Stomach (tissue), 9 donors: Measurements from ENCODE around the gene PNMA6E. TPM values are rescaled to one million over a fixed set of nuclear protein-coding genes. Genes with fewer than 3 reads are reported as not detected.

Experiments used
- DNase-seq, 2 donors: peaks; one replicate each; pipeline versions ENCODE4 v3.0.0 to v3.0.0-alpha.2; 2013 to 2019
- H3K27ac ChIP-seq, 5 donors: fragments of 200-600 bp in 4 of 5; sonication (generic) in 4 of 5; one replicate each; pipeline ENCODE4 v1.5.1; 2013 to 2019; ENCODE audit warnings: mild to moderate bottlenecking in 1 of 5, moderate library complexity in 1 of 5
- H3K27me3 ChIP-seq, 3 donors: fragments of 200-600 bp; sonication (generic); one replicate each; pipeline ENCODE4 v1.5.1; 2017 to 2019; ENCODE audit warnings: mixed run types in 1 of 3
- H3K36me3 ChIP-seq, 4 donors: fragments of 200-600 bp; sonication (generic); 1 replicate in 3 of 4; 2 replicates in 1 of 4; pipeline ENCODE4 v1.5.1; 2016 to 2019
- H3K4me1 ChIP-seq, 4 donors: fragments of 200-600 bp; sonication (generic); one replicate each; pipeline ENCODE4 v1.5.1; 2016 to 2019
- H3K4me3 ChIP-seq, 4 donors: fragments of 200-600 bp; sonication (generic) in 3 of 4; one replicate each; pipeline ENCODE4 v1.5.1; 2016 to 2019; ENCODE audit warnings: mild to moderate bottlenecking in 1 of 4
- H3K9me3 ChIP-seq, 4 donors: fragments of 200-600 bp; sonication (generic); one replicate each; pipeline ENCODE4 v1.5.1; 2016 to 2019
- CTCF ChIP-seq, 7 experiments: fragments of 450-650 bp in 4 of 7; fragments of 200-600 bp in 3 of 7; sonication (generic) in 3 of 7; IDR thresholded peaks; one replicate each; pipeline ENCODE4 v1.5.1; 2016 to 2019; ENCODE audit warnings: antibody characterized with exemption in 7 of 7, control low read depth in 2 of 7, mild to moderate bottlenecking in 1 of 7
- EP300 ChIP-seq: sonication (generic); formaldehyde crosslinking; IDR thresholded peaks from one replicate; pipeline ENCODE4 v1.6.1; 2017; ENCODE audit warnings: antibody characterized with exemption
- POLR2A ChIP-seq, 4 donors: fragments of 450-650 bp; IDR thresholded peaks; one replicate each; pipeline ENCODE4 v1.6.1; 2016; ENCODE audit warnings: antibody characterized with exemption in 4 of 4, control low read depth in 2 of 4, mild to moderate bottlenecking in 1 of 4, moderate library complexity in 1 of 4
- POLR2AphosphoS5 ChIP-seq, 3 donors: sonication (generic); formaldehyde crosslinking; IDR thresholded peaks; one replicate each; pipeline ENCODE4 v1.6.1; 2016; ENCODE audit warnings: antibody characterized with exemption in 3 of 3
- WGBS, 5 donors: extraction: QIAGEN DNeasy Blood & Tissue Kit in 3 of 5; methylation state at CpG; one replicate each; pipeline versions ENCODE4 v1.1.5 to v1.1.7; 2013 to 2018; 5-methylcytosine and 5-hydroxymethylcytosine counted together
- intact Hi-C: fragments of 100-400 bp; cut with DNase I; formaldehyde crosslinking; loops from one replicate; pipeline ENCODE4 v1.15.1; 2023; ENCODE audit warnings: low total_unique reads
- polyA plus RNA-seq, 3 donors: library from polyadenylated mRNA; stranded (reverse); fragments of 200-250 nt; gene quantifications; one replicate each; pipeline ENCODE4 v1.2.3, GENCODE V29; 2013
- total RNA-seq, 5 donors: library from RNA; depleted of rRNA; stranded (reverse); fragments of >200 nt; gene quantifications; one replicate each; pipeline versions ENCODE4 v1.1.0 to v1.2.3, GENCODE V29; 2014 to 2016
- donor health status: healthy with polysubstance abuse.
- donor health status: Bipolar disorder and iron deficiency.
- donor health status: healthy.

The PNMA6E gene
- total and polyA plus RNA-seq, 8 donors: not detected

GRCh38 chrX:153408871-153409351 lies 7.8 kb upstream of the PNMA6E start:
- no peaks in the 10 kb centered on the region for H3K36me3 ChIP-seq
- 60 to 91% (median 86%) methylated on average over 2 to 12 of the region's 12 CpGs; no CpG with 5 or more reads in 1 of the 5 donors for WGBS, 5 donors
- H3K4me3 ChIP-seq: no peak overlapping the region
- DNase-seq: no peak
- intact Hi-C loops: no loop called here
- peaks cover 0 to 27% (median 9%) of the 10 kb centered on the region in 4 donors for H3K4me1 ChIP-seq
- H3K27me3 ChIP-seq: peaks cover 0 to 12% (median 0%) of the 10 kb centered on the region in 3 donors
- H3K27ac ChIP-seq: no peak overlapping the region
- no peaks in the 10 kb centered on the region for H3K9me3 ChIP-seq
- TF ChIP-seq POLR2A (IDR thresholded peaks at IDR 0.05) (no peak), EP300 (no peak), POLR2AphosphoS5 (IDR thresholded peaks at IDR 0.05) (no peak), CTCF (IDR thresholded peaks at IDR 0.05) (no peak)

- Histone ChIP-seq H3K27ac (no peak overlapping the region), H3K4me3 (no peak overlapping the region), H3K27me3 (peaks cover 0 to 11% (median 0%) of the 10 kb centered on the region in 3 donors), H3K9me3 (no peaks in the 10 kb centered on the region), H3K4me1 (peaks cover 0 to 25% (median 9%) of the 10 kb centered on the region in 4 donors), H3K36me3 (no peaks in the 10 kb centered on the region)
- 76 to 90% (median 82%) methylated on average over 6 to 10 of the region's 10 CpGs; no CpG with 5 or more reads in 1 of the 5 donors for WGBS, 5 donors
- no peak for DNase-seq
- TF ChIP-seq EP300: no peak
- intact Hi-C loops: no loop called here
These were observed 7.1 kb upstream of the PNMA6E start for GRCh38 chrX:153408221-153408721.

- Histone ChIP-seq H3K27me3 (peaks cover 0 to 9% (median 0%) of the 10 kb centered on the region in 3 donors), H3K4me1 (peaks cover 0 to 20% (median 9%) of the 10 kb centered on the region in 4 donors)
- 34 to 70% (median 65%) methylated on average over 3 of the region's 3 CpGs for WGBS, 5 donors
These were observed 6.6 kb upstream of the PNMA6E start for GRCh38 chrX:153407736-153408135.

GRCh38 chrX:153406903-153407302 lies 5.8 kb upstream of the PNMA6E start:
- Histone ChIP-seq H3K27me3 (peaks cover 0 to 5% (median 0%) of the 10 kb centered on the region in 3 donors), H3K4me1 (peaks cover 0 to 11% (median 5%) of the 10 kb centered on the region in 4 donors), H3K27ac (no peak overlapping the region), H3K4me3 (no peak overlapping the region), H3K9me3 (no peaks in the 10 kb centered on the region), H3K36me3 (no peaks in the 10 kb centered on the region)
- TF ChIP-seq POLR2A (IDR thresholded peaks at IDR 0.05) (no peak), CTCF (IDR thresholded peaks at IDR 0.05) (no peak), EP300 (no peak), POLR2AphosphoS5 (IDR thresholded peaks at IDR 0.05) (no peak)
- WGBS, 5 donors: 65 to 88% (median 79%) methylated on average over 2 to 7 of the region's 7 CpGs
- DNase-seq: no peak
- intact Hi-C loops: no loop called here

More at GRCh38 chrX:153407736-153408135, 6.6 kb upstream of the PNMA6E start:
- H3K27ac ChIP-seq: no peak overlapping the region
- intact Hi-C loops: no loop called here
- no peak overlapping the region for H3K4me3 ChIP-seq
- H3K9me3 ChIP-seq: no peaks in the 10 kb centered on the region
- no peak for DNase-seq
- H3K36me3 ChIP-seq: no peaks in the 10 kb centered on the region
- no peak for TF ChIP-seq POLR2A (IDR thresholded peaks at IDR 0.05)
- TF ChIP-seq CTCF (IDR thresholded peaks at IDR 0.05): no peak
- TF ChIP-seq POLR2AphosphoS5 (IDR thresholded peaks at IDR 0.05): no peak
- no peak for TF ChIP-seq EP300

GRCh38 chrX:153406011-153406410 lies 4.9 kb upstream of the PNMA6E start:
- WGBS, 5 donors: 81 to 93% (median 86%) methylated on average over 9 of the region's 9 CpGs
- H3K4me3 ChIP-seq: no peak overlapping the region
- peaks cover 0 to 2% (median 0%) of the 10 kb centered on the region in 4 donors for H3K4me1 ChIP-seq
- no peaks in the 10 kb centered on the region for H3K27me3 ChIP-seq
- no peak for DNase-seq
- H3K9me3 ChIP-seq: peaks cover 0 to 6% (median 3%) of the 10 kb centered on the region in 4 donors
- no peak overlapping the region for H3K27ac ChIP-seq
- TF ChIP-seq POLR2A (IDR thresholded peaks at IDR 0.05) (no peak), EP300 (no peak), CTCF (IDR thresholded peaks at IDR 0.05) (no peak), POLR2AphosphoS5 (IDR thresholded peaks at IDR 0.05) (no peak)
- intact Hi-C loops: no loop called here
- H3K36me3 ChIP-seq: no peaks in the 10 kb centered on the region
